ENCODE results near the gene NBEAL2. TPM values are rescaled to one million over a fixed set of nuclear protein-coding genes. Genes with fewer than 3 reads are reported as not detected.
"Not testable (repeated sequence)": the region's sequence is repeated elsewhere in the genome, so short reads cannot be mapped to it uniquely, and the experiment has no call there.

Gene NBEAL2
- total RNA-seq, 1 experiment from 2014 or later: 80.0 TPM

GRCh38 chr3:47036145-47036544 lies 56.7 kb downstream of the NBEAL2 start:
- DNase-seq (ENCODE audit: low spot score) (no peak), ATAC-seq (no peak)
- H3K4me1 Mint-ChIP-seq: no peaks in the 10 kb centered on the region
- TF ChIP-seq HMGA2 (CRISPR knock-in tag; IDR thresholded peaks at IDR 0.05) (no peak), GRHL2 (CRISPR knock-in tag; IDR thresholded peaks at IDR 0.05; ENCODE audit: insufficient replicate concordance, severe bottlenecking) (no peak), ZNF219 (CRISPR knock-in tag; IDR thresholded peaks at IDR 0.05; ENCODE audit: borderline replicate concordance) (no peak), ATF2 (CRISPR knock-in tag; IDR thresholded peaks at IDR 0.05; ENCODE audit: borderline replicate concordance, low read depth) (no peak)
- TF ChIP-seq, protein P1, sequence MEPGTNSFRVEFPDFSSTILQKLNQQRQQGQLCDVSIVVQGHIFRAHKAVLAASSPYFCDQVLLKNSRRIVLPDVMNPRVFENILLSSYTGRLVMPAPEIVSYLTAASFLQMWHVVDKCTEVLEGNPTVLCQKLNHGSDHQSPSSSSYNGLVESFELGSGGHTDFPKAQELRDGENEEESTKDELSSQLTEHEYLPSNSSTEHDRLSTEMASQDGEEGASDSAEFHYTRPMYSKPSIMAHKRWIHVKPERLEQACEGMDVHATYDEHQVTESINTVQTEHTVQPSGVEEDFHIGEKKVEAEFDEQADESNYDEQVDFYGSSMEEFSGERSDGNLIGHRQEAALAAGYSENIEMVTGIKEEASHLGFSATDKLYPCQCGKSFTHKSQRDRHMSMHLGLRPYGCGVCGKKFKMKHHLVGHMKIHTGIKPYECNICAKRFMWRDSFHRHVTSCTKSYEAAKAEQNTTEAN (CRISPR knock-in tag; IDR thresholded peaks at IDR 0.05): no peak
- H3K27me3 Mint-ChIP-seq (ENCODE audit: low read depth): no peaks in the 10 kb centered on the region
- H3K9me3 Mint-ChIP-seq: peaks cover 8% of the 10 kb centered on the region
- peaks cover 54% of the 10 kb centered on the region for H3K36me3 Mint-ChIP-seq
- ChIA-PET POLR2A (no interaction called here), CTCF (no interaction called here)
- H3K4me3 Mint-ChIP-seq: no peak overlapping the region
- no peak overlapping the region for H3K27ac Mint-ChIP-seq

DNA sequence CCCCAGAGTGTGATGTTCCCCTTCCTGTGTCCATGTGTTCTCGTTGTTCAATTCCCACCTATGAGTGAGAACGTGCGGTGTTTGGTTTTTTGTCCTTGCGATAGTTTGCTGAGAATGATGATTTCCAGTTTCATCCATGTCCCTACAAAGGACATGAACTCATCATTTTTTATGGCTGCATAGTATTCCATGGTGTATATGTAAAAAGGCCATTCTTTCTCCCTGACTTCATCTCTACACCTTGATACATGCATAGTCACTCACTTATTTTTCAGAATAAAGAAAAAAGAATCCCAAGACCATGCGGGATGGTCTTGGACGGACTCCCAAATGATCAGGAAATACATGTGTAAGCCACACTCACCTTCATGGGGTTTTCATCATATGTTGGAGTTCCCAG lies 57.8 kb downstream of the NBEAL2 start:
- peaks cover 60% of the 10 kb centered on the region for H3K36me3 Mint-ChIP-seq
- DNase-seq (ENCODE audit: low spot score); H3K9me3 Mint-ChIP-seq; H3K27me3 Mint-ChIP-seq (ENCODE audit: low read depth); H3K4me1 Mint-ChIP-seq; CTCF ChIA-PET; ATAC-seq; H3K27ac Mint-ChIP-seq; H3K4me3 Mint-ChIP-seq; POLR2A ChIA-PET: not testable (repeated sequence)

DNA sequence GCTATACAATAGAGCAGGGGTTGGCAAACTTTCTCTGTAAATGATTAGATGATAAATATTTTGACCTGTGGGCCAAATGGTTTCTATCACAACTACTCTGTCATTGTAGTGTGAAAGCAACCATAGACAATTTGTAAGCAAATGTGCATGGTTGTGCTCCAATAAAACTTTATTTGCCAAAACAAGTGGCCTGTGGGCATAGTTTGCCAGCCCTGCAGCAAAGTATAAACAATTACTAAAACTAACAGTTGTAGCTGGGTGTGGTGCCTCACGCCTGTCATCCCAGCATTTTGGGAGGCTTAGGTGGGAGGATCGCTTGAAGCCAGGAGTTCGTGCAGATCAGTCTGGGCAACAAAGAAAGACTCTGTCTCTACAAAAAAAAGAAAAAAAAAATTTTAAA lies 61.6 kb downstream of the NBEAL2 start:
- POLR2A ChIA-PET: interaction anchor here (0.6 kb wide), 1 partner anchor 1121 kb away, joined by 4 read pairs; no protein-coding TSS in a partner anchor
- Mint-ChIP-seq H3K36me3 (peaks cover 55% of the 10 kb centered on the region), H3K9me3 (peaks cover 8% of the 10 kb centered on the region), H3K27me3 (ENCODE audit: low read depth) (no peaks in the 10 kb centered on the region), H3K27ac (no peak overlapping the region), H3K4me3 (no peak overlapping the region), H3K4me1 (no peaks in the 10 kb centered on the region)
- no peak for ATAC-seq
- CTCF ChIA-PET: no interaction called here
- DNase-seq (ENCODE audit: low spot score): no peak
- TF ChIP-seq HMGA2 (CRISPR knock-in tag; IDR thresholded peaks at IDR 0.05) (no peak), JUN (CRISPR knock-in tag; IDR thresholded peaks at IDR 0.05) (no peak), ZNF671 (CRISPR knock-in tag; IDR thresholded peaks at IDR 0.05) (no peak), MLX (CRISPR knock-in tag; IDR thresholded peaks at IDR 0.05) (no peak), CBFB (CRISPR knock-in tag; IDR thresholded peaks at IDR 0.05; ENCODE audit: low read depth) (no peak), GRHL2 (CRISPR knock-in tag; IDR thresholded peaks at IDR 0.05; ENCODE audit: insufficient replicate concordance, severe bottlenecking) (no peak), ZNF416 (CRISPR knock-in tag; IDR thresholded peaks at IDR 0.05) (no peak), GABPB1 (CRISPR knock-in tag; IDR thresholded peaks at IDR 0.05) (no peak), SMAD3 (CRISPR knock-in tag; IDR thresholded peaks at IDR 0.05; ENCODE audit: borderline replicate concordance) (no peak), RORB (CRISPR knock-in tag; IDR thresholded peaks at IDR 0.05) (no peak), CDX4 (CRISPR knock-in tag; IDR thresholded peaks at IDR 0.05; ENCODE audit: borderline replicate concordance) (no peak), FOXP1 (CRISPR knock-in tag; IDR thresholded peaks at IDR 0.05; ENCODE audit: borderline replicate concordance) (no peak), KAT7 (CRISPR knock-in tag; IDR thresholded peaks at IDR 0.05; ENCODE audit: borderline replicate concordance) (no peak)
- TF ChIP-seq, protein P2, sequence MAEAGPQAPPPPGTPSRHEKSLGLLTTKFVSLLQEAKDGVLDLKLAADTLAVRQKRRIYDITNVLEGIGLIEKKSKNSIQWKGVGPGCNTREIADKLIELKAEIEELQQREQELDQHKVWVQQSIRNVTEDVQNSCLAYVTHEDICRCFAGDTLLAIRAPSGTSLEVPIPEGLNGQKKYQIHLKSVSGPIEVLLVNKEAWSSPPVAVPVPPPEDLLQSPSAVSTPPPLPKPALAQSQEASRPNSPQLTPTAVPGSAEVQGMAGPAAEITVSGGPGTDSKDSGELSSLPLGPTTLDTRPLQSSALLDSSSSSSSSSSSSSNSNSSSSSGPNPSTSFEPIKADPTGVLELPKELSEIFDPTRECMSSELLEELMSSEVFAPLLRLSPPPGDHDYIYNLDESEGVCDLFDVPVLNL (CRISPR knock-in tag; IDR thresholded peaks at IDR 0.05; ENCODE audit: borderline replicate concordance, low read depth): no peak
- TF ChIP-seq, protein P3, sequence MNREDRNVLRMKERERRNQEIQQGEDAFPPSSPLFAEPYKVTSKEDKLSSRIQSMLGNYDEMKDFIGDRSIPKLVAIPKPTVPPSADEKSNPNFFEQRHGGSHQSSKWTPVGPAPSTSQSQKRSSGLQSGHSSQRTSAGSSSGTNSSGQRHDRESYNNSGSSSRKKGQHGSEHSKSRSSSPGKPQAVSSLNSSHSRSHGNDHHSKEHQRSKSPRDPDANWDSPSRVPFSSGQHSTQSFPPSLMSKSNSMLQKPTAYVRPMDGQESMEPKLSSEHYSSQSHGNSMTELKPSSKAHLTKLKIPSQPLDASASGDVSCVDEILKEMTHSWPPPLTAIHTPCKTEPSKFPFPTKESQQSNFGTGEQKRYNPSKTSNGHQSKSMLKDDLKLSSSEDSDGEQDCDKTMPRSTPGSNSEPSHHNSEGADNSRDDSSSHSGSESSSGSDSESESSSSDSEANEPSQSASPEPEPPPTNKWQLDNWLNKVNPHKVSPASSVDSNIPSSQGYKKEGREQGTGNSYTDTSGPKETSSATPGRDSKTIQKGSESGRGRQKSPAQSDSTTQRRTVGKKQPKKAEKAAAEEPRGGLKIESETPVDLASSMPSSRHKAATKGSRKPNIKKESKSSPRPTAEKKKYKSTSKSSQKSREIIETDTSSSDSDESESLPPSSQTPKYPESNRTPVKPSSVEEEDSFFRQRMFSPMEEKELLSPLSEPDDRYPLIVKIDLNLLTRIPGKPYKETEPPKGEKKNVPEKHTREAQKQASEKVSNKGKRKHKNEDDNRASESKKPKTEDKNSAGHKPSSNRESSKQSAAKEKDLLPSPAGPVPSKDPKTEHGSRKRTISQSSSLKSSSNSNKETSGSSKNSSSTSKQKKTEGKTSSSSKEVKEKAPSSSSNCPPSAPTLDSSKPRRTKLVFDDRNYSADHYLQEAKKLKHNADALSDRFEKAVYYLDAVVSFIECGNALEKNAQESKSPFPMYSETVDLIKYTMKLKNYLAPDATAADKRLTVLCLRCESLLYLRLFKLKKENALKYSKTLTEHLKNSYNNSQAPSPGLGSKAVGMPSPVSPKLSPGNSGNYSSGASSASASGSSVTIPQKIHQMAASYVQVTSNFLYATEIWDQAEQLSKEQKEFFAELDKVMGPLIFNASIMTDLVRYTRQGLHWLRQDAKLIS (CRISPR knock-in tag; IDR thresholded peaks at IDR 0.05; ENCODE audit: borderline replicate concordance): no peak
- TF ChIP-seq, protein P4, sequence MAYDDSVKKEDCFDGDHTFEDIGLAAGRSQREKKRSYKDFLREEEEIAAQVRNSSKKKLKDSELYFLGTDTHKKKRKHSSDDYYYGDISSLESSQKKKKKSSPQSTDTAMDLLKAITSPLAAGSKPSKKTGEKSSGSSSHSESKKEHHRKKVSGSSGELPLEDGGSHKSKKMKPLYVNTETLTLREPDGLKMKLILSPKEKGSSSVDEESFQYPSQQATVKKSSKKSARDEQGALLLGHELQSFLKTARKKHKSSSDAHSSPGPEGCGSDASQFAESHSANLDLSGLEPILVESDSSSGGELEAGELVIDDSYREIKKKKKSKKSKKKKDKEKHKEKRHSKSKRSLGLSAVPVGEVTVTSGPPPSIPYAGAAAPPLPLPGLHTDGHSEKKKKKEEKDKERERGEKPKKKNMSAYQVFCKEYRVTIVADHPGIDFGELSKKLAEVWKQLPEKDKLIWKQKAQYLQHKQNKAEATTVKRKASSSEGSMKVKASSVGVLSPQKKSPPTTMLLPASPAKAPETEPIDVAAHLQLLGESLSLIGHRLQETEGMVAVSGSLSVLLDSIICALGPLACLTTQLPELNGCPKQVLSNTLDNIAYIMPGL (CRISPR knock-in tag; IDR thresholded peaks at IDR 0.05): no peak
- TF ChIP-seq, protein P5, sequence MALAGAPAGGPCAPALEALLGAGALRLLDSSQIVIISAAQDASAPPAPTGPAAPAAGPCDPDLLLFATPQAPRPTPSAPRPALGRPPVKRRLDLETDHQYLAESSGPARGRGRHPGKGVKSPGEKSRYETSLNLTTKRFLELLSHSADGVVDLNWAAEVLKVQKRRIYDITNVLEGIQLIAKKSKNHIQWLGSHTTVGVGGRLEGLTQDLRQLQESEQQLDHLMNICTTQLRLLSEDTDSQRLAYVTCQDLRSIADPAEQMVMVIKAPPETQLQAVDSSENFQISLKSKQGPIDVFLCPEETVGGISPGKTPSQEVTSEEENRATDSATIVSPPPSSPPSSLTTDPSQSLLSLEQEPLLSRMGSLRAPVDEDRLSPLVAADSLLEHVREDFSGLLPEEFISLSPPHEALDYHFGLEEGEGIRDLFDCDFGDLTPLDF (CRISPR knock-in tag; IDR thresholded peaks at IDR 0.05): no peak

Data from WTC11 (cell line).